Rectal smooth muscle tissue (tissue), 1 donor: ENCODE data around the gene SPHK2.
"Not testable (repeated sequence)": the region's sequence is repeated elsewhere in the genome, so short reads cannot be mapped to it uniquely, and the experiment has no call there.

ENCODE experiments used
- H3K27ac ChIP-seq: one replicate; pipeline ENCODE4 v1.7.0; 2013; ENCODE audit warnings: low read depth, low read length, inconsistent platforms
- H3K27me3 ChIP-seq: one replicate; pipeline ENCODE4 v1.7.0; 2013; ENCODE audit warnings: low read length; ENCODE audit not compliant: control insufficient read depth, insufficient read depth
- H3K36me3 ChIP-seq: one replicate; pipeline ENCODE4 v1.7.0; 2013; ENCODE audit warnings: low read length; ENCODE audit not compliant: control insufficient read depth, insufficient read depth
- H3K4me1 ChIP-seq: one replicate; pipeline ENCODE4 v1.7.0; 2013; ENCODE audit warnings: low read length; ENCODE audit not compliant: control insufficient read depth, insufficient read depth
- H3K4me3 ChIP-seq: one replicate; pipeline ENCODE4 v1.7.0; 2013; ENCODE audit warnings: low read length
- H3K9ac ChIP-seq: one replicate; pipeline ENCODE4 v1.7.0; 2013; ENCODE audit warnings: low read length

Gene SPHK2

GRCh38 chr19:48676887-48677286 is 57.6 kb downstream of the SPHK2 start:
- H3K36me3 ChIP-seq: no peaks in the 10 kb centered on the region
- H3K27ac ChIP-seq: no peak overlapping the region
- no peak overlapping the region for H3K9ac ChIP-seq
- no peak overlapping the region for H3K4me3 ChIP-seq
- H3K4me1 ChIP-seq: peaks cover 4% of the 10 kb centered on the region
- no peaks in the 10 kb centered on the region for H3K27me3 ChIP-seq

DNA sequence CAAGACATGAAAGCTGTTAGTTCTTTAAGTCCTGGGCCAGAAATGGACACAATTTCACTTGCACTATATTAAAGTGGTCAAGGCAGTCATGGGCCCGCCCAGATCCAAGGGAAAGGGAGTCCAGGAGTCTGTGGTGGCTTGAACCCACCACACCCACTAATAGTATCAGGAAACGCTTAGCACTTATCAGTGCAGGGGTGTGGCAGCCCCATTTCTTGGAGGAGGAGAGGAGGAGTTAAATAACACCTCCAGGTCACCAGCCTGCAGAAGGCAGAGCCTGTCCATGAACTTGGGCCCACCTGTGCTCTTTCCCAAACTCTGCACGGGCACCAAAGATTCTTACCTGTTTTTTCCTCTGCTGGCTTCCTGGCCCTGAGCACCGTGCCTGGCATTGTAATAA is 58.9 kb downstream of the SPHK2 start:
- no peaks in the 10 kb centered on the region for H3K36me3 ChIP-seq
- H3K9ac ChIP-seq: no peak overlapping the region
- H3K27ac ChIP-seq: no peak overlapping the region
- peaks cover 4% of the 10 kb centered on the region for H3K4me1 ChIP-seq
- no peaks in the 10 kb centered on the region for H3K27me3 ChIP-seq
- H3K4me3 ChIP-seq: no peak overlapping the region

DNA sequence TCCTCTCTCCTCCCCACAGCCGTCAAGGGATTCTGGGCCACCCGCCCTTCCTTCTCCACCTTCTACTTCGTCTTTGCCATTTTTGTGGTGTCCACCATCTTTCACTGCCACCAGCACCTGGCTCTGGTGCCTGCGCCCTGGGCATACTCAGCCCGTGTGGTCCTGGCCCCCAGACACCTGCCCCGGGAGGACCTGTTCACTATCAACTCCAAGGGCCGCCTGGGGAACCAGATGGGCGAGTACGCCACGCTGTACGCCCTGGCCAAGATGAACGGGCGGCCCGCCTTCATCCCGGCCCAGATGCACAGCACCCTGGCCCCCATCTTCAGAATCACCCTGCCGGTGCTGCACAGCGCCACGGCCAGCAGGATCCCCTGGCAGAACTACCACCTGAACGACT is 60.7 kb downstream of the SPHK2 start:
- H3K4me3 ChIP-seq: not testable (repeated sequence)

More for the DNA sequence above, 60.7 kb downstream of the SPHK2 start:
- H3K4me1 ChIP-seq, H3K9ac ChIP-seq, H3K27me3 ChIP-seq, H3K36me3 ChIP-seq, H3K27ac ChIP-seq: not testable (repeated sequence)
